ENCODE measurements around the gene LILRA1.
"Not testable (repeated sequence)": the region's sequence is repeated elsewhere in the genome, so short reads cannot be mapped to it uniquely, and the experiment has no call there.

The LILRA1 gene

GRCh38 chr19:54578268-54578667, 15.2 kb upstream of the LILRA1 start:
- not testable (repeated sequence) for FAIRE-seq

GRCh38 chr19:54586397-54586796, 7.0 kb upstream of the LILRA1 start:
- FAIRE-seq = no peak

- FAIRE-seq = no peak
These were observed 6.4 kb upstream of the LILRA1 start for GRCh38 chr19:54587026-54587425.

GRCh38 chr19:54593931-54594626, 647 bp downstream of the LILRA1 start:
- FAIRE-seq = not testable (repeated sequence)

- no peak for FAIRE-seq
These were observed 1.3 kb downstream of the LILRA1 start for GRCh38 chr19:54594737-54595136.

GRCh38 chr19:54595680-54596436, 2.4 kb downstream of the LILRA1 start:
- FAIRE-seq = not testable (repeated sequence)

GRCh38 chr19:54600212-54600611, 6.8 kb downstream of the LILRA1 start:
- FAIRE-seq = no peak

- no peak for FAIRE-seq
These were observed 12.8 kb downstream of the LILRA1 start for GRCh38 chr19:54606230-54606629.

- FAIRE-seq = no peak
These were observed 13.7 kb downstream of the LILRA1 start for GRCh38 chr19:54606891-54607784.

- no peak for FAIRE-seq
These were observed 14.3 kb downstream of the LILRA1 start for GRCh38 chr19:54607785-54608150.

- no peak for FAIRE-seq
These were observed 14.8 kb downstream of the LILRA1 start for GRCh38 chr19:54608205-54608604.

- FAIRE-seq = no peak
These were observed 15.4 kb downstream of the LILRA1 start for GRCh38 chr19:54608792-54609191.

GRCh38 chr19:54609356-54609791, 15.9 kb downstream of the LILRA1 start:
- FAIRE-seq = no peak

GRCh38 chr19:54612428-54612827, 19.0 kb downstream of the LILRA1 start:
- FAIRE-seq = no peak

- FAIRE-seq = no peak
These were observed 21.3 kb downstream of the LILRA1 start for GRCh38 chr19:54614726-54615125.

- no peak for FAIRE-seq
These were observed 22.6 kb downstream of the LILRA1 start for GRCh38 chr19:54616057-54616456.

GRCh38 chr19:54616821-54617560, 23.6 kb downstream of the LILRA1 start:
- FAIRE-seq = no peak

- no peak for FAIRE-seq
These were observed 27.0 kb downstream of the LILRA1 start for GRCh38 chr19:54620464-54620863.

- FAIRE-seq = no peak
These were observed 29.0 kb downstream of the LILRA1 start for GRCh38 chr19:54622431-54622830.

- not testable (repeated sequence) for FAIRE-seq
These were observed 30.8 kb downstream of the LILRA1 start for GRCh38 chr19:54624234-54624633.

- FAIRE-seq = not testable (repeated sequence)
These were observed 31.7 kb downstream of the LILRA1 start for GRCh38 chr19:54624934-54625730.

- FAIRE-seq = no peak
These were observed 33.3 kb downstream of the LILRA1 start for GRCh38 chr19:54626757-54627156.

Data from A204.1 (cell line).